ENCODE measurements around the gene MTHFR. TPM values are rescaled to one million over a fixed set of nuclear protein-coding genes. Genes with fewer than 3 reads are reported as not detected.

Gene MTHFR
- total and polyA plus RNA-seq, 3 experiments from 2014 or later, result 10.0 to 16.3 (median 13.5) TPM

GRCh38 chr1:11845641-11846335 lies 40.0 kb upstream of the MTHFR start:
- Histone ChIP-seq H3K27ac (ENCODE audit: low read depth, low read length) (no peak overlapping the region), H3K4me3 (ENCODE audit: low read length) (no peak overlapping the region), H3K4me1 (ENCODE audit: insufficient read depth, low read length) (peaks cover 3% of the 10 kb centered on the region), H3K9me3 (ENCODE audit: low read length) (no peaks in the 10 kb centered on the region), H3K27me3 (ENCODE audit: insufficient read depth, low read length, poor library complexity, severe bottlenecking) (no peaks in the 10 kb centered on the region), H3K36me3 (ENCODE audit: insufficient read depth, low read length) (peaks cover 16% of the 10 kb centered on the region)
- H3K9me3 Mint-ChIP-seq, result no peaks in the 10 kb centered on the region
- H3K36me3 Mint-ChIP-seq, result peaks cover 0 to 41% (median 9%) of the 10 kb centered on the region in 3 donors
- H3K27me3 Mint-ChIP-seq, result no peaks in the 10 kb centered on the region
- CTCF ChIA-PET, result no interaction called here
- DNase-seq, result peak in 2 of 5 donors; percentile 5 to 18
- no peak overlapping the region for H3K27ac Mint-ChIP-seq
- H3K4me3 Mint-ChIP-seq, result no peak overlapping the region
- H3K4me1 Mint-ChIP-seq, result peaks cover 5 to 8% (median 6%) of the 10 kb centered on the region in 3 donors
- POLR2A ChIA-PET, result interaction anchor here (0.6 kb wide), 1 partner anchor 33 kb away, joined by 3 read pairs; no protein-coding TSS in a partner anchor

GRCh38 chr1:11842154-11843041 lies 36.6 kb upstream of the MTHFR start:
- no peaks in the 10 kb centered on the region for H3K9me3 ChIP-seq (ENCODE audit: low read length)
- CTCF ChIA-PET, result interaction anchor here (1.6 kb wide), 1 partner anchor 10 kb away, joined by 5 read pairs; no protein-coding TSS in a partner anchor
- Mint-ChIP-seq H3K4me1 (peaks cover 10 to 14% (median 11%) of the 10 kb centered on the region in 3 donors), H3K36me3 (peaks cover 5 to 71% (median 17%) of the 10 kb centered on the region in 3 donors), H3K4me3 (no peak overlapping the region), H3K27ac (no peak overlapping the region), H3K27me3 (no peaks in the 10 kb centered on the region), H3K9me3 (no peaks in the 10 kb centered on the region)
- peak overlapping the region; percentile 54 for H3K27ac ChIP-seq (ENCODE audit: low read depth, low read length)
- H3K4me3 ChIP-seq (ENCODE audit: low read length), result no peak overlapping the region
- no peak for DNase-seq
- H3K27me3 ChIP-seq (ENCODE audit: insufficient read depth, low read length, poor library complexity, severe bottlenecking), result no peaks in the 10 kb centered on the region
- peaks cover 30% of the 10 kb centered on the region for H3K36me3 ChIP-seq (ENCODE audit: insufficient read depth, low read length)
- POLR2A ChIA-PET, result no interaction called here
- H3K4me1 ChIP-seq (ENCODE audit: insufficient read depth, low read length), result peaks cover 3% of the 10 kb centered on the region

- H3K27me3 ChIP-seq (ENCODE audit: insufficient read depth, low read length, poor library complexity, severe bottlenecking), result no peaks in the 10 kb centered on the region
- POLR2A ChIA-PET, result no interaction called here
Measured at GRCh38 chr1:11841245-11842153, 35.7 kb upstream of the MTHFR start.

GRCh38 chr1:11839727-11840705 lies 34.3 kb upstream of the MTHFR start:
- Mint-ChIP-seq H3K4me1 (peaks cover 5 to 6% (median 6%) of the 10 kb centered on the region in 3 donors), H3K9me3 (no peaks in the 10 kb centered on the region), H3K27me3 (no peaks in the 10 kb centered on the region), H3K4me3 (no peak overlapping the region), H3K27ac (no peak overlapping the region), H3K36me3 (peaks cover 5 to 85% (median 22%) of the 10 kb centered on the region in 3 donors)
- POLR2A ChIA-PET, result no interaction called here
- peaks cover 43% of the 10 kb centered on the region for H3K36me3 ChIP-seq (ENCODE audit: insufficient read depth, low read length)
- CTCF ChIA-PET, result interaction anchor here (1.0 to 2.1 kb wide), 4 partner anchors 52 to 127 kb away, joined by 3 to 10 read pairs (median 4); no protein-coding TSS in a partner anchor
- no peak overlapping the region for H3K27ac ChIP-seq (ENCODE audit: low read depth, low read length)
- no peak for DNase-seq
- no peaks in the 10 kb centered on the region for H3K27me3 ChIP-seq (ENCODE audit: insufficient read depth, low read length, poor library complexity, severe bottlenecking)
- no peak overlapping the region for H3K4me3 ChIP-seq (ENCODE audit: low read length)
- no peaks in the 10 kb centered on the region for H3K4me1 ChIP-seq (ENCODE audit: insufficient read depth, low read length)
- no peaks in the 10 kb centered on the region for H3K9me3 ChIP-seq (ENCODE audit: low read length)

More at GRCh38 chr1:11841245-11842153, 35.7 kb upstream of the MTHFR start:
- Mint-ChIP-seq H3K27me3 (no peaks in the 10 kb centered on the region), H3K4me1 (peaks cover 10 to 14% (median 11%) of the 10 kb centered on the region in 3 donors), H3K27ac (no peak overlapping the region), H3K36me3 (peaks cover 5 to 79% (median 17%) of the 10 kb centered on the region in 3 donors), H3K9me3 (no peaks in the 10 kb centered on the region), H3K4me3 (no peak overlapping the region)
- Histone ChIP-seq H3K4me3 (ENCODE audit: low read length) (no peak overlapping the region), H3K27ac (ENCODE audit: low read depth, low read length) (peak overlapping the region; percentile 54), H3K4me1 (ENCODE audit: insufficient read depth, low read length) (peaks cover 3% of the 10 kb centered on the region), H3K36me3 (ENCODE audit: insufficient read depth, low read length) (peaks cover 37% of the 10 kb centered on the region), H3K9me3 (ENCODE audit: low read length) (no peaks in the 10 kb centered on the region)
- CTCF ChIA-PET, result interaction anchor here (1.3 to 2.1 kb wide), 3 partner anchors 11 to 66 kb away, joined by 3 to 5 read pairs (median 5); no protein-coding TSS in a partner anchor
- no peak for DNase-seq

- H3K27me3 ChIP-seq (ENCODE audit: insufficient read depth, low read length, poor library complexity, severe bottlenecking), result no peaks in the 10 kb centered on the region
- Mint-ChIP-seq H3K4me1 (peaks cover 5 to 6% (median 6%) of the 10 kb centered on the region in 3 donors), H3K36me3 (peaks cover 5 to 87% (median 25%) of the 10 kb centered on the region in 3 donors), H3K27ac (peak overlapping the region in 1 of 8 donors; percentile 8), H3K4me3 (no peak overlapping the region), H3K27me3 (no peaks in the 10 kb centered on the region), H3K9me3 (no peaks in the 10 kb centered on the region)
- POLR2A ChIA-PET, result interaction anchor here (1.6 kb wide), 1 partner anchor 70 kb away, joined by 4 read pairs; no protein-coding TSS in a partner anchor
- no peaks in the 10 kb centered on the region for H3K9me3 ChIP-seq (ENCODE audit: low read length)
- no peak overlapping the region for H3K27ac ChIP-seq (ENCODE audit: low read depth, low read length)
- CTCF ChIA-PET, result interaction anchor here (0.6 to 1.9 kb wide), 11 partner anchors 14 to 394 kb away, joined by 3 to 10 read pairs (median 4); no protein-coding TSS in a partner anchor
- peaks cover 42% of the 10 kb centered on the region for H3K36me3 ChIP-seq (ENCODE audit: insufficient read depth, low read length)
- no peaks in the 10 kb centered on the region for H3K4me1 ChIP-seq (ENCODE audit: insufficient read depth, low read length)
- no peak overlapping the region for H3K4me3 ChIP-seq (ENCODE audit: low read length)
- peak; percentile 56 to 81 (median 57) for DNase-seq
Measured at GRCh38 chr1:11838349-11839272, 32.8 kb upstream of the MTHFR start.

- Histone ChIP-seq H3K4me3 (ENCODE audit: low read length) (no peak overlapping the region), H3K27me3 (ENCODE audit: insufficient read depth, low read length, poor library complexity, severe bottlenecking) (no peaks in the 10 kb centered on the region), H3K4me1 (ENCODE audit: insufficient read depth, low read length) (no peaks in the 10 kb centered on the region), H3K27ac (ENCODE audit: low read depth, low read length) (no peak overlapping the region), H3K36me3 (ENCODE audit: insufficient read depth, low read length) (peaks cover 46% of the 10 kb centered on the region), H3K9me3 (ENCODE audit: low read length) (no peaks in the 10 kb centered on the region)
- POLR2A ChIA-PET, result interaction anchor here (1.6 kb wide), 1 partner anchor 71 kb away, joined by 4 read pairs; no protein-coding TSS in a partner anchor
- no peak overlapping the region for H3K27ac Mint-ChIP-seq
- CTCF ChIA-PET, result interaction anchor here (0.6 to 1.9 kb wide), 11 partner anchors 14 to 395 kb away, joined by 3 to 10 read pairs (median 4); no protein-coding TSS in a partner anchor
- peaks cover 5 to 6% (median 6%) of the 10 kb centered on the region in 3 donors for H3K4me1 Mint-ChIP-seq
- H3K27me3 Mint-ChIP-seq, result no peaks in the 10 kb centered on the region
- H3K4me3 Mint-ChIP-seq, result no peak overlapping the region
- no peaks in the 10 kb centered on the region for H3K9me3 Mint-ChIP-seq
- no peak for DNase-seq
- H3K36me3 Mint-ChIP-seq, result peaks cover 5 to 92% (median 25%) of the 10 kb centered on the region in 3 donors
Measured at GRCh38 chr1:11837767-11838348, 32.1 kb upstream of the MTHFR start.

Measured in CD8-positive, alpha-beta memory T cell (primary cell).